Measurements from ENCODE around the gene CFAP20DC. TPM values are rescaled to one million over a fixed set of nuclear protein-coding genes. Genes with fewer than 3 reads are reported as not detected.

CFAP20DC gene
- total RNA-seq, 6 donors from 2014 or later: 0.30 to 4.3 (median 0.37) TPM; not detected in 1

DNA sequence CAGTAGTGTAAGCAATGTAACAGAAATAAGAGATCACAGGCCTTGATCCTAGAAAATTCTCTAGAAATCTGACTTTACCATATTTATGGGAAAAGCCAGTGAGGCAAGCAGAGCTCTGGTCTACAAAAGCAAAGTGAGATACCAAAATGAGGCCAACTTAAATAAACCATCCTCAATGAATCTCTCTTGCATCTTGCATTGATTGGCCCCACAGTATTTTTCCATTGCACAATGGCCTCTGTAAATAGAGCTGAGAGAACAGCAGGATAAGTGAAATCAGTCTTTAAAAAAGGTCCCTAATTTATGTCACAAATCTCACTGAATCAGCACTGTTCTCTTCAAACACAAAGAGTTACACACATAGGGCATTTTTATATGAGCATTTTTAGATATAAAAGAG is 8.9 kb downstream of the CFAP20DC start:
- DNase-seq: no peak
- no peaks in the 10 kb centered on the region for H3K27me3 ChIP-seq
- TF ChIP-seq, protein P1, sequence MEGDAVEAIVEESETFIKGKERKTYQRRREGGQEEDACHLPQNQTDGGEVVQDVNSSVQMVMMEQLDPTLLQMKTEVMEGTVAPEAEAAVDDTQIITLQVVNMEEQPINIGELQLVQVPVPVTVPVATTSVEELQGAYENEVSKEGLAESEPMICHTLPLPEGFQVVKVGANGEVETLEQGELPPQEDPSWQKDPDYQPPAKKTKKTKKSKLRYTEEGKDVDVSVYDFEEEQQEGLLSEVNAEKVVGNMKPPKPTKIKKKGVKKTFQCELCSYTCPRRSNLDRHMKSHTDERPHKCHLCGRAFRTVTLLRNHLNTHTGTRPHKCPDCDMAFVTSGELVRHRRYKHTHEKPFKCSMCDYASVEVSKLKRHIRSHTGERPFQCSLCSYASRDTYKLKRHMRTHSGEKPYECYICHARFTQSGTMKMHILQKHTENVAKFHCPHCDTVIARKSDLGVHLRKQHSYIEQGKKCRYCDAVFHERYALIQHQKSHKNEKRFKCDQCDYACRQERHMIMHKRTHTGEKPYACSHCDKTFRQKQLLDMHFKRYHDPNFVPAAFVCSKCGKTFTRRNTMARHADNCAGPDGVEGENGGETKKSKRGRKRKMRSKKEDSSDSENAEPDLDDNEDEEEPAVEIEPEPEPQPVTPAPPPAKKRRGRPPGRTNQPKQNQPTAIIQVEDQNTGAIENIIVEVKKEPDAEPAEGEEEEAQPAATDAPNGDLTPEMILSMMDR (IDR thresholded peaks at IDR 0.05): no peak
- TF ChIP-seq POLR2A (IDR thresholded peaks at IDR 0.05) (no peak), EP300 (IDR thresholded peaks at IDR 0.05) (no peak), POLR2AphosphoS5 (IDR thresholded peaks at IDR 0.05) (no peak)

DNA sequence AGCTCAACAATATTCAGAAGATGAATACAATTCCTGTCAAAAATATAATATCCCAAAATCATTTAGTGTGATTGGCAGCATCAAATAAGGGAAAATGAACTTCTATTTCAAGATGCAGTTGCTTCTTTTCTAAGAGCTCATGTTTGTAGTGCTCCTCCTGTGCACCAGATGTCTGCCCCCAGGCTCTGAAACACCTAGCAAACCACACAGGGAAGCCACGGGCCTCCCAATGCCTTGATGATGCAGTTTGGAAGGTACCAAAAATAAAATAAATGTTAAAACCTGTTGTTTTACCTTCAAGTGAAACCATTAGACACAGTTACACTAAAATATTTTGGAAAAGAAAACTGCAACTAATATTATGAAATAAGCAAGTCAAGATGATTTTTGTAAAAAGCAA is 22.2 kb downstream of the CFAP20DC start:
- WGBS, 2 donors: 88 to 89% methylated on average over 1 of the region's 1 CpG
- Histone ChIP-seq H3K9me3 (no peaks in the 10 kb centered on the region), H3K4me3 (no peak overlapping the region), H3K27ac (no peak overlapping the region), H3K4me1 (no peaks in the 10 kb centered on the region), H3K36me3 (no peaks in the 10 kb centered on the region), H3K27me3 (no peaks in the 10 kb centered on the region)
- ATAC-seq (ENCODE audit: low FRiP score in 2 of 2): no peak
- TF ChIP-seq EP300 (IDR thresholded peaks at IDR 0.05) (no peak), POLR2A (IDR thresholded peaks at IDR 0.05) (no peak), POLR2AphosphoS5 (IDR thresholded peaks at IDR 0.05) (no peak)
- TF ChIP-seq, protein P1 (IDR thresholded peaks at IDR 0.05): no peak
- DNase-seq: no peak

More for the DNA sequence above, 8.9 kb downstream of the CFAP20DC start:
- ATAC-seq (ENCODE audit: low FRiP score in 2 of 2): no peak
- Histone ChIP-seq H3K4me1 (no peaks in the 10 kb centered on the region), H3K9me3 (no peaks in the 10 kb centered on the region), H3K4me3 (no peak overlapping the region), H3K36me3 (no peaks in the 10 kb centered on the region), H3K27ac (no peak overlapping the region)

DNA sequence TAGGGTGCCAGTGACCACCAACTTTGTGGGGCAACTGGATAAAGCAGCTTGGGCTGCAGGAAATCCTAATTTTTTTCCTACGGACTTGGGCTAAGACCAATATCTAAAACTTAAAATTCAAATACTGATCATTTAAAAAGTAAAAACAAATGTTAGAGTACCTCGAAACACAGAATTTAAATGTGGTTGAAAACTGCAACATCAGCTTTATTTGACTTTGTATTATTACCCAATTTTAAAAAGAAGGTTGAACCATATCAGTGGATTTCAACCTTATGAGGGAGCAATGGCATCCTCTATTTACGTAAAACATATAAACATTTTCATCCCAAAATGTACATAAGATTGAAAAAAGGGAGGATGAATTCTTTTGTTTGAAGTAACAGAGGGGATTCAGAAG is 26.2 kb downstream of the CFAP20DC start:
- DNase-seq: no peak
- no peaks in the 10 kb centered on the region for H3K9me3 ChIP-seq
- H3K4me3 ChIP-seq: no peak overlapping the region
- H3K27me3 ChIP-seq: no peaks in the 10 kb centered on the region
- no peak for TF ChIP-seq EP300 (IDR thresholded peaks at IDR 0.05)
- no peak for TF ChIP-seq POLR2A (IDR thresholded peaks at IDR 0.05)
- TF ChIP-seq, protein P1 (IDR thresholded peaks at IDR 0.05): no peak
- no peak for TF ChIP-seq POLR2AphosphoS5 (IDR thresholded peaks at IDR 0.05)
- WGBS, 2 donors: 61 to 63% methylated on average over 3 of the region's 3 CpGs
- H3K4me1 ChIP-seq: no peaks in the 10 kb centered on the region
- no peak overlapping the region for H3K27ac ChIP-seq
- H3K36me3 ChIP-seq: no peaks in the 10 kb centered on the region
- ATAC-seq (ENCODE audit: low FRiP score in 2 of 2): no peak

DNA sequence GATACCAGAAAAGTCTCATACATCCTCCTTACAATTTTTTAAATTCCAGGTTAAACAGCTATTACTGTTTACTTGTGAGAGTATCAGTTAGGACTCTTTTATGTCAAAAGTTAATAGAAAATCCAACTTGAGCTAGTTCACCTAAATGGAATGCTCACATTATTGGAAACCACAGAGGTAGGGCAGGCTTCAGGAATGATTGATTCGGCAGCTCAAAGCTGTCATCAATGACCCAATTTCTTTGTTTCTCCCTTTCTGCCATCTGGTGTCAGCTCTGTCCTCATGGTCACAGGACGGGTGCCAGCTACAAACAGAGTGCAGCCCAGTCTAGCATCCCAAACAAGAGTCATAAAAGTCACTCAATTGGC is 32.2 kb downstream of the CFAP20DC start:
- H3K27me3 ChIP-seq: no peaks in the 10 kb centered on the region
- WGBS, 2 donors: 73 to 75% methylated on average over 2 of the region's 2 CpGs
- no peak for DNase-seq
- no peaks in the 10 kb centered on the region for H3K36me3 ChIP-seq
- no peak for ATAC-seq (ENCODE audit: low FRiP score in 2 of 2)
- no peaks in the 10 kb centered on the region for H3K4me1 ChIP-seq
- H3K4me3 ChIP-seq: no peak overlapping the region
- TF ChIP-seq POLR2A (IDR thresholded peaks at IDR 0.05): no peak
- TF ChIP-seq, protein P1 (IDR thresholded peaks at IDR 0.05): no peak
- TF ChIP-seq POLR2AphosphoS5 (IDR thresholded peaks at IDR 0.05): no peak
- TF ChIP-seq EP300 (IDR thresholded peaks at IDR 0.05): no peak
- no peaks in the 10 kb centered on the region for H3K9me3 ChIP-seq
- no peak overlapping the region for H3K27ac ChIP-seq

DNA sequence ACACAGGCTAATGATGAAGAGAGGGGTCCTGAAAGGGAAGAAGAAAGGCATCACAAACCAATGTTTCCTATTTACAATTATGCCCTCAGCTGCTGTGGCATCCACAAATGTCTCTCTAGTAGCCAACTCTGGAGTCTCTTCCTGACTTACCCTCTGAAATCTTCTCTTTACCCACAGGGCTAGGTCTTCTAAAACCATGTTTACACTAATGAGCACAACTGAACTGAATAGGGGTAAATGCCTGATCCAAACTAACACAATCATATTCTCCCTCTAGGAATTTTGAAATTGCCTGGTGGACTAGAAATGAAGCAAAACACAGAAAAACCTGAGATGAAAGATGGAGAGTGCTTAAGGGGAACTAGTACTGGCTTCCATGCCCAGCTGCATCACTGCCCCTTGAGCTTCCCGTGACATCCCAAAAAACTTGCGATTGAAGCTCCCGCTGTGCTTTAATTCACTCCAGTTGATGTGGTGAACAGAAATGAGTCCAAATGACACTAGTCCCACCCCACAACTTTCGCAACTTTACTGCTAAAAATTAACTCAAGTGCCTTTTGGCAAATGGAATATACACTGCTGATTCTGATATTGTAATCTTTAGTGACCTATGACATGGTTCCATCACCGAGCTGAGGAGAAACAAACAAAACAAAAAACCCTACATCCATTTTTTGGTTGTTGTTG is 32.8 kb downstream of the CFAP20DC start:
- no peak for DNase-seq
- Histone ChIP-seq H3K4me3 (no peak overlapping the region), H3K9me3 (no peaks in the 10 kb centered on the region), H3K27ac (no peak overlapping the region), H3K27me3 (no peaks in the 10 kb centered on the region), H3K4me1 (no peaks in the 10 kb centered on the region), H3K36me3 (no peaks in the 10 kb centered on the region)
- TF ChIP-seq, protein P1 (IDR thresholded peaks at IDR 0.05): no peak
- TF ChIP-seq EP300 (IDR thresholded peaks at IDR 0.05): no peak
- no peak for TF ChIP-seq POLR2AphosphoS5 (IDR thresholded peaks at IDR 0.05)
- no peak for TF ChIP-seq POLR2A (IDR thresholded peaks at IDR 0.05)
- no peak for ATAC-seq (ENCODE audit: low FRiP score in 2 of 2)
- 63 to 73% methylated on average over 5 of the region's 5 CpGs for WGBS, 2 donors
